A549 (cell line): ENCODE data around the gene ZNF407.

ENCODE experiments used
- CTCF ChIP-seq: fragments of >200 bp; sonication (Bioruptor Twin); formaldehyde crosslinking; IDR thresholded peaks from 3 replicates; pipeline ENCODE4 v1.5.1; 2016
- HDAC2 ChIP-seq: fragments of 200-600 bp; sonication (generic); IDR thresholded peaks from 2 replicates; pipeline ENCODE4 v1.6.1; 2016
- MYC ChIP-seq: IDR thresholded peaks from 2 replicates; pipeline ENCODE4 v1.6.1; 2012; ENCODE audit warnings: mild to moderate bottlenecking, inconsistent platforms, low read length, improper control_type of control experiment, borderline replicate concordance
- POLR2A ChIP-seq: IDR thresholded peaks from 2 replicates; pipeline ENCODE4 v1.6.1; 2012; ENCODE audit warnings: mild to moderate bottlenecking, low read length
- REST ChIP-seq: fragments of 200-600 bp; sonication (generic); IDR thresholded peaks from 2 replicates; pipeline ENCODE4 v1.6.1; 2016; ENCODE audit warnings: antibody characterized with exemption, mild to moderate bottlenecking, moderate library complexity
- RFX5 ChIP-seq: fragments of 450-650 bp; IDR thresholded peaks from 2 replicates; pipeline ENCODE4 v1.7.1; 2014; ENCODE audit warnings: antibody characterized with exemption, mild to moderate bottlenecking, moderate library complexity
- USF2 ChIP-seq: fragments of 450-650 bp; IDR thresholded peaks from 2 replicates; pipeline ENCODE4 v1.6.1; 2014; ENCODE audit warnings: antibody characterized with exemption

GRCh38 chr18:74967438-74967837, 369.8 kb downstream of the ZNF407 start:
- TF ChIP-seq HDAC2 (no peak), CTCF (no peak), MYC (no peak), REST (no peak), POLR2A (no peak), USF2 (no peak), RFX5 (no peak)
